GM12878 (cell line): ENCODE data around the gene DNAAF9. TPM values are rescaled to one million over a fixed set of nuclear protein-coding genes. Genes with fewer than 3 reads are reported as not detected.

Experiments
- ATAC-seq: fragments of 200-7000 bp; cut with Tn5 transposase; 3 replicates; pipeline ENCODE4 v1.9.1; 2020; ENCODE audit warnings: mild to moderate bottlenecking, moderate library complexity
- BruUV-seq: library from RNA; stranded (reverse); fragments of 400-500 nt; replicated peaks from 2 replicates; lab custom pipeline; 2021; lab: Mats Ljungman, UMichigan
- CTCF ChIA-PET: fragments of 300-600 bp; sonication (Branson Sonifier 250); formaldehyde crosslinking; extraction: SDS; loops from one replicate; lab custom pipeline; 2021; ENCODE audit warnings: inconsistent platforms; lab: Yijun Ruan, JAX
- POLR2A ChIA-PET: fragments of 350-600 bp; formaldehyde crosslinking; extraction: SDS; loops from one replicate; lab custom pipeline; 2021; ENCODE audit warnings: inconsistent platforms; lab: Charles Lee
- RAD21 ChIA-PET: fragments of 300-600 bp; sonication (Branson Sonifier 250); formaldehyde crosslinking; loops from one replicate; lab custom pipeline; 2023; ENCODE audit warnings: antibody characterized with exemption; ENCODE audit not compliant: unreplicated experiment; lab: Charles Lee
- SMC1A ChIA-PET: fragments of 300-600 bp; sonication (Branson Sonifier 250); formaldehyde crosslinking; loops from one replicate; lab custom pipeline; 2023; ENCODE audit not compliant: unreplicated experiment, uncharacterized antibody; lab: Charles Lee
- DNase-seq: peaks from one replicate; pipeline ENCODE4 v3.0.0-alpha.2; 2011; ENCODE audit warnings: low read depth, low spot score
- FAIRE-seq: peaks from 3 replicates; lab custom pipeline; 2011; peaks lifted over from hg19 to GRCh38; lab: Jason Lieb, UNC
- H2AFZ ChIP-seq: 2 replicates; pipeline ENCODE4 v1.6.0; 2011; ENCODE audit warnings: low read depth, low read length, control low read depth; ENCODE audit not compliant: control insufficient read depth
- H3K27ac ChIP-seq: 2 replicates; pipeline ENCODE4 v1.5.1; 2011; ENCODE audit warnings: control low read depth; ENCODE audit not compliant: control insufficient read depth, insufficient read depth
- H3K27me3 ChIP-seq, 2 experiments: replicated peaks in 1 of 2; 2 replicates each; pipeline versions ENCODE4 v1.6.0 to v1.6.1; 2011; ENCODE audit warnings: low read length in 1 of 2; ENCODE audit not compliant: control insufficient read depth in 2 of 2, insufficient read depth in 2 of 2
- H3K36me3 ChIP-seq, 2 experiments: 2 replicates each; pipeline ENCODE4 v1.5.1; 2011; ENCODE audit warnings: low read length in 1 of 2; ENCODE audit not compliant: control insufficient read depth in 2 of 2, insufficient read depth in 2 of 2
- H3K4me1 ChIP-seq: 2 replicates; pipeline ENCODE4 v1.6.1; 2011; ENCODE audit warnings: mild to moderate bottlenecking, low read length, moderate library complexity, mixed read lengths; ENCODE audit not compliant: control insufficient read depth, insufficient read depth
- H3K4me2 ChIP-seq: 2 replicates; pipeline ENCODE4 v1.6.0; 2011; ENCODE audit warnings: control low read depth; ENCODE audit not compliant: control insufficient read depth, insufficient read depth
- H3K4me3 ChIP-seq: fragments of 200-600 bp; sonication (generic); 2 replicates; pipeline ENCODE4 v1.5.1; 2016
- H3K79me2 ChIP-seq: 2 replicates; pipeline ENCODE4 v1.6.0; 2011; ENCODE audit warnings: low read length; ENCODE audit not compliant: control insufficient read depth, insufficient read depth
- H3K9ac ChIP-seq: 2 replicates; pipeline ENCODE4 v1.8.0; 2011; ENCODE audit warnings: low read length, control low read depth, mixed read lengths; ENCODE audit not compliant: control insufficient read depth, insufficient read depth
- H3K9me3 ChIP-seq: replicated peaks from 3 replicates; pipeline ENCODE4 v1.5.1; 2011; ENCODE audit warnings: mild to moderate bottlenecking, low read length; ENCODE audit not compliant: control insufficient read depth, insufficient read depth
- H4K20me1 ChIP-seq: 2 replicates; pipeline ENCODE4 v1.6.0; 2011; ENCODE audit not compliant: control insufficient read depth, insufficient read depth
- ASH2L ChIP-seq: fragments of 300-600, 200-600 bp; sonication (generic); IDR thresholded peaks from 2 replicates; pipeline ENCODE4 v1.6.1; 2017; ENCODE audit warnings: low read depth, mild to moderate bottlenecking, borderline replicate concordance
- BCL3 ChIP-seq: IDR thresholded peaks from 2 replicates; pipeline ENCODE4 v1.6.1; 2011; ENCODE audit warnings: borderline replicate concordance, low read depth, mild to moderate bottlenecking, moderate library complexity, low read length; ENCODE audit not compliant: insufficient read depth, poor library complexity, severe bottlenecking
- CBX5 ChIP-seq: sonication (generic); IDR thresholded peaks from 2 replicates; pipeline ENCODE4 v1.6.1; 2016; ENCODE audit warnings: low read depth, moderate library complexity, mild to moderate bottlenecking, inconsistent platforms
- CHD4 ChIP-seq: fragments of 200-600 bp; sonication (generic); IDR thresholded peaks from 2 replicates; pipeline ENCODE4 v1.6.1; 2016; ENCODE audit warnings: mild to moderate bottlenecking
- FOXK2 ChIP-seq: fragments of 450-650 bp; IDR thresholded peaks from 2 replicates; pipeline ENCODE4 v1.6.1; 2017; ENCODE audit warnings: mild to moderate bottlenecking, moderate library complexity
- IKZF1 ChIP-seq: fragments of 450-650 bp; conservative IDR thresholded peaks from 2 replicates; pipeline ENCODE4 v1.6.1; 2017; ENCODE audit warnings: antibody characterized with exemption, mild to moderate bottlenecking
- IKZF2 ChIP-seq, 2 experiments: fragments of 450-650 bp; IDR thresholded peaks; 2 replicates each; pipeline ENCODE4 v1.6.1; 2017; ENCODE audit warnings: mild to moderate bottlenecking in 2 of 2, moderate library complexity in 2 of 2
- NBN ChIP-seq: fragments of 450-650 bp; IDR thresholded peaks from 2 replicates; pipeline ENCODE4 v1.6.1; 2016
- NR2C1 ChIP-seq: fragments of 450-650 bp; IDR thresholded peaks from 2 replicates; pipeline ENCODE4 v1.6.1; 2017; ENCODE audit warnings: antibody characterized with exemption, mild to moderate bottlenecking, moderate library complexity
- POU2F2 ChIP-seq: IDR thresholded peaks from 3 replicates; pipeline ENCODE4 v1.6.1; 2011; ENCODE audit warnings: low read depth, mild to moderate bottlenecking, low read length, borderline replicate concordance
- RBBP5 ChIP-seq: fragments of 200-600 bp; sonication (generic); conservative IDR thresholded peaks from 2 replicates; pipeline ENCODE4 v1.6.1; 2016
- SIN3A ChIP-seq: IDR thresholded peaks from 2 replicates; pipeline ENCODE4 v1.6.1; 2012; ENCODE audit warnings: low read depth, low read length, improper control_type of control experiment
- SIX5 ChIP-seq: IDR thresholded peaks from 2 replicates; pipeline ENCODE4 v1.6.1; 2011; ENCODE audit warnings: mild to moderate bottlenecking, low read depth, low read length, moderate library complexity; ENCODE audit not compliant: severe bottlenecking
- SKIL ChIP-seq: fragments of 450-650 bp; IDR thresholded peaks from 2 replicates; pipeline ENCODE4 v1.6.1; 2017; ENCODE audit warnings: mild to moderate bottlenecking, low read depth, inconsistent platforms; ENCODE audit not compliant: poor library complexity, severe bottlenecking
- ZNF207 ChIP-seq: fragments of 450-650 bp; IDR thresholded peaks from 2 replicates; pipeline ENCODE4 v1.6.1; 2014; ENCODE audit warnings: antibody characterized with exemption, mild to moderate bottlenecking, borderline replicate concordance
- ZNF24 ChIP-seq: fragments of 450-650 bp; IDR thresholded peaks from 2 replicates; pipeline ENCODE4 v1.6.1; 2017; ENCODE audit warnings: antibody characterized with exemption, mild to moderate bottlenecking
- ZNF384 ChIP-seq: IDR thresholded peaks from 2 replicates; pipeline ENCODE4 v1.6.1; 2012; ENCODE audit warnings: low read depth, mild to moderate bottlenecking, low read length, improper control_type of control experiment, borderline replicate concordance
- WGBS: methylation state at CpG from one replicate; pipeline ENCODE4 v1.1.6; 2016; ENCODE audit warnings: low lambda C conversion rate; ENCODE audit not compliant: insufficient replicate concordance, insufficient coverage; ENCODE audit errors: missing lambda C conversion rate; 5-methylcytosine and 5-hydroxymethylcytosine counted together
- in situ Hi-C: fragments of 300-500 bp; cut with MboI; formaldehyde crosslinking; loops from 9 replicates; pipeline ENCODE4 v1.14.3; 2018; ENCODE audit warnings: mixed read lengths
- intact Hi-C: fragments of 100-400 bp; cut with micrococcal nuclease; formaldehyde crosslinking; loops from one replicate; pipeline ENCODE4 v1.14.2; 2022; ENCODE audit not compliant: unreplicated experiment
- polyA plus RNA-seq, 11 experiments: library from polyadenylated mRNA; depleted of rRNA in 4 of 11; unstranded in 6 of 11; stranded (reverse) in 5 of 11; fragments of >200 nt; fragmentation: Nextera tagmentation in 4 of 11; fragmentation: Illumina TruSeq in 1 of 11; extraction: Ambion mirVana in 4 of 11; extraction: Trizol in 1 of 11; gene quantifications; 1 replicate in 1 of 11; 2 replicates in 10 of 11; pipeline versions ENCODE4 v1.2.1 to v1.2.3, GENCODE V29; 2011 to 2016; ENCODE audit warnings: inconsistent platforms in 2 of 11, missing spikeins in 2 of 11, low read depth in 1 of 11
- total RNA-seq, 4 experiments: library from RNA; depleted of rRNA in 3 of 4; stranded (reverse); fragments of >200 nt in 3 of 4; fragmentation: Illumina TruSeq in 1 of 4; extraction: Trizol in 1 of 4; gene quantifications; 2 replicates each; pipeline versions ENCODE4 v1.2.1 to v1.2.3, GENCODE V29; 2013 to 2021

DNAAF9 gene
- total and polyA plus RNA-seq, 10 of the 15 experiments (the other 5 are each of a cell fraction or from before 2014, with no cell fraction given) = 0.08 to 2.1 (median 1.3) TPM

- Histone ChIP-seq H3K4me1 (no peaks in the 10 kb centered on the region), H3K4me2 (no peak overlapping the region), H4K20me1 (no peaks in the 10 kb centered on the region), H3K79me2 (no peaks in the 10 kb centered on the region), H3K36me3 (no peaks in the 10 kb centered on the region)
- in situ Hi-C loops = no loop called here
- no peak for DNase-seq
- SMC1A ChIA-PET = no interaction called here
- POLR2A ChIA-PET = no interaction called here
- TF ChIP-seq CHD4 (no peak), POU2F2 (no peak), SIX5 (no peak), NBN (no peak), SIN3A (no peak), IKZF2 (IDR thresholded peaks at IDR 0.05) (no peak), RBBP5 (no peak), CBX5 (no peak), FOXK2 (no peak), ZNF24 (no peak), BCL3 (no peak), ZNF207 (no peak), ASH2L (no peak), ZNF384 (no peak), IKZF1 (no peak), NR2C1 (no peak), SKIL (no peak)
- TF ChIP-seq, all 136 proteins: peak for 0
- H3K27ac ChIP-seq = no peak overlapping the region
- no peaks in the 10 kb centered on the region for H3K27me3 ChIP-seq
- no peak overlapping the region for H2AFZ ChIP-seq
- BruUV-seq = no TSS peak
- no peak for FAIRE-seq
- ChIA-PET RAD21 (no interaction called here), CTCF (no interaction called here)
- no peak overlapping the region for H3K9ac ChIP-seq
- no peaks in the 10 kb centered on the region; the same call in 2 of the 3 replicates for H3K9me3 ChIP-seq
- intact Hi-C loops = no loop called here
- ATAC-seq = no peak
- no peak overlapping the region for H3K4me3 ChIP-seq
- 77% methylated on average over 4 of the region's 4 CpGs for WGBS
Measured at GRCh38 chr20:3413393-3413889, 6.0 kb upstream of the DNAAF9 start.
